PC-3 (cell line): ENCODE measurements around the gene SIGLECL1. TPM values are rescaled to one million over a fixed set of nuclear protein-coding genes. Genes with fewer than 3 reads are reported as not detected.

Experiments used
- ATAC-seq: fragments of 200-7000 bp; cut with Tn5 transposase; 2 replicates; pipeline ENCODE4 v1.9.1; 2020; ENCODE audit warnings: mild to moderate bottlenecking, moderate library complexity
- BruUV-seq: library from RNA; stranded (reverse); fragments of 400-500 nt; replicated peaks from 2 replicates; lab custom pipeline; 2021; lab: Mats Ljungman, UMichigan
- CTCF ChIA-PET: fragments of 300-600 bp; sonication (Branson Sonifier 250); formaldehyde crosslinking; loops from one replicate; lab custom pipeline; 2022; ENCODE audit warnings: antibody characterized with exemption; lab: Charles Lee
- POLR2A ChIA-PET: fragments of 300-600 bp; sonication (Branson Sonifier 250); formaldehyde crosslinking; loops from one replicate; lab custom pipeline; 2022; ENCODE audit warnings: antibody characterized with exemption; ENCODE audit not compliant: unreplicated experiment; lab: Charles Lee
- DNase-seq: peaks from one replicate; pipeline ENCODE4 v3.0.0-alpha.2; 2015
- H2AFZ ChIP-seq: fragments of 300-600 bp; sonication (generic); 2 replicates; pipeline ENCODE4 v1.6.0; 2016; ENCODE audit warnings: antibody characterized with exemption, low read length
- H3F3A ChIP-seq: fragments of 300-600 bp; sonication (generic); one replicate; pipeline ENCODE4 v1.6.0; 2017; ENCODE audit warnings: antibody characterized with exemption, low read length, control low read depth, mild to moderate bottlenecking; ENCODE audit not compliant: unreplicated experiment
- H3K27ac ChIP-seq: fragments of 300-600 bp; sonication (generic); 2 replicates; pipeline ENCODE4 v1.5.1; 2016; ENCODE audit warnings: mild to moderate bottlenecking, low read length
- H3K27me3 ChIP-seq: fragments of 300-600 bp; sonication (generic); 2 replicates; pipeline ENCODE4 v1.6.1; 2016; ENCODE audit warnings: low read length, mixed read lengths
- H3K36me3 ChIP-seq: fragments of 300-600 bp; sonication (generic); 2 replicates; pipeline ENCODE4 v1.6.1; 2016; ENCODE audit warnings: low read depth, mixed run types, low read length, mixed read lengths
- H3K4me1 ChIP-seq: fragments of 300-600 bp; sonication (generic); 2 replicates; pipeline ENCODE4 v1.5.1; 2016; ENCODE audit warnings: low read length; ENCODE audit not compliant: insufficient read depth
- H3K4me2 ChIP-seq: fragments of 300-600 bp; sonication (generic); 2 replicates; pipeline ENCODE4 v1.6.0; 2016; ENCODE audit warnings: low read length
- H3K4me3 ChIP-seq: fragments of 300-600 bp; sonication (generic); 2 replicates; pipeline ENCODE4 v1.5.1; 2016; ENCODE audit warnings: mild to moderate bottlenecking, low read length, mixed read lengths
- H3K79me2 ChIP-seq: fragments of 300-600 bp; sonication (generic); 2 replicates; pipeline ENCODE4 v1.6.1; 2017; ENCODE audit warnings: low read length, mixed read lengths
- H3K9ac ChIP-seq: fragments of 300-600 bp; sonication (generic); 2 replicates; pipeline ENCODE4 v1.6.0; 2016; ENCODE audit warnings: mild to moderate bottlenecking, low read length
- H3K9me2 ChIP-seq: fragments of 300-600 bp; sonication (generic); replicated peaks from 2 replicates; pipeline ENCODE4 v1.6.1; 2016; ENCODE audit warnings: mixed run types, low read length, mixed read lengths
- H3K9me3 ChIP-seq: fragments of 300-600 bp; sonication (generic); 2 replicates; pipeline ENCODE4 v1.6.1; 2016; ENCODE audit warnings: low read length, mixed read lengths
- H4K20me1 ChIP-seq: fragments of 300-600 bp; sonication (generic); 2 replicates; pipeline ENCODE4 v1.6.1; 2016; ENCODE audit warnings: low read length, mixed read lengths
- CTCF ChIP-seq: fragments of 300-600 bp; sonication (generic); conservative IDR thresholded peaks from 2 replicates; pipeline ENCODE4 v1.5.1; 2017; ENCODE audit warnings: antibody characterized with exemption, low read depth, mild to moderate bottlenecking, low read length
- EZH2 ChIP-seq: fragments of 300-600 bp; sonication (generic); IDR thresholded peaks from one replicate; pipeline ENCODE4 v1.6.1; 2017; ENCODE audit warnings: antibody characterized with exemption, mild to moderate bottlenecking, low read length; ENCODE audit not compliant: unreplicated experiment
- EZH2phosphoT487 ChIP-seq: fragments of 300-600 bp; sonication (generic); IDR thresholded peaks from 2 replicates; pipeline ENCODE4 v1.6.1; 2018; ENCODE audit warnings: mild to moderate bottlenecking, antibody characterized with exemption, low read length, borderline replicate concordance
- intact Hi-C: fragments of 100-400 bp; cut with micrococcal nuclease; formaldehyde crosslinking; loops from 2 replicates; pipeline ENCODE4 v1.9.0; 2023
- total RNA-seq: library from RNA; depleted of rRNA; stranded (reverse); fragments of >200 nt; gene quantifications from 2 replicates; pipeline ENCODE4 v1.2.3, GENCODE V29; 2014

The SIGLECL1 gene
- total RNA-seq, 1 experiment from 2014 or later: not detected

GRCh38 chr19:51257471-51257870 is 6.6 kb downstream of the SIGLECL1 start:
- Histone ChIP-seq H3K27me3 (peaks cover 73% of the 10 kb centered on the region), H3K36me3 (no peaks in the 10 kb centered on the region), H3F3A (no peaks in the 10 kb centered on the region), H3K27ac (no peak overlapping the region), H3K4me2 (no peak overlapping the region), H3K4me3 (no peak overlapping the region), H4K20me1 (no peaks in the 10 kb centered on the region), H3K9me2 (no peaks in the 10 kb centered on the region), H3K4me1 (no peaks in the 10 kb centered on the region), H2AFZ (no peak overlapping the region), H3K9ac (no peak overlapping the region), H3K79me2 (no peaks in the 10 kb centered on the region), H3K9me3 (no peaks in the 10 kb centered on the region)
- DNase-seq (no peak), ATAC-seq (no peak)
- POLR2A ChIA-PET: no interaction called here
- no TSS peak for BruUV-seq
- CTCF ChIA-PET: no interaction called here
- TF ChIP-seq CTCF: no peak
- TF ChIP-seq EZH2: no peak
- no peak for TF ChIP-seq EZH2phosphoT487
- intact Hi-C loops: no loop called here

- Histone ChIP-seq H3K79me2 (no peaks in the 10 kb centered on the region), H3K27me3 (peaks cover 75% of the 10 kb centered on the region), H3K36me3 (no peaks in the 10 kb centered on the region), H3K9me2 (no peaks in the 10 kb centered on the region), H3K4me1 (no peaks in the 10 kb centered on the region), H3K9me3 (no peaks in the 10 kb centered on the region), H4K20me1 (no peaks in the 10 kb centered on the region), H3K27ac (no peak overlapping the region), H2AFZ (no peak overlapping the region), H3F3A (no peaks in the 10 kb centered on the region), H3K9ac (no peak overlapping the region), H3K4me3 (no peak overlapping the region), H3K4me2 (no peak overlapping the region)
- DNase-seq (no peak), ATAC-seq (no peak)
- TF ChIP-seq EZH2phosphoT487 (no peak), EZH2 (no peak), CTCF (no peak)
- CTCF ChIA-PET: interaction anchor here (0.5 to 1.1 kb wide), 4 partner anchors 11 to 398 kb away, joined by 3 to 5 read pairs (median 3); no protein-coding TSS in a partner anchor
- intact Hi-C loops: loop anchor here (1.0 kb wide), 1 partner anchor 100 kb away; no protein-coding TSS in a partner anchor
- BruUV-seq: no TSS peak
- POLR2A ChIA-PET: no interaction called here
These were observed 7.6 kb downstream of the SIGLECL1 start for GRCh38 chr19:51258165-51259160.
